GM19328 (cell line): ENCODE results near the gene KRT222.

Source experiments
- ATAC-seq: cut with Tn5 transposase; IDR thresholded peaks from one replicate; pipeline ENCODE4 v1.9.1; 2021; ENCODE audit warnings: mild to moderate bottlenecking, moderate library complexity; ENCODE audit not compliant: unreplicated experiment

KRT222 gene

DNA sequence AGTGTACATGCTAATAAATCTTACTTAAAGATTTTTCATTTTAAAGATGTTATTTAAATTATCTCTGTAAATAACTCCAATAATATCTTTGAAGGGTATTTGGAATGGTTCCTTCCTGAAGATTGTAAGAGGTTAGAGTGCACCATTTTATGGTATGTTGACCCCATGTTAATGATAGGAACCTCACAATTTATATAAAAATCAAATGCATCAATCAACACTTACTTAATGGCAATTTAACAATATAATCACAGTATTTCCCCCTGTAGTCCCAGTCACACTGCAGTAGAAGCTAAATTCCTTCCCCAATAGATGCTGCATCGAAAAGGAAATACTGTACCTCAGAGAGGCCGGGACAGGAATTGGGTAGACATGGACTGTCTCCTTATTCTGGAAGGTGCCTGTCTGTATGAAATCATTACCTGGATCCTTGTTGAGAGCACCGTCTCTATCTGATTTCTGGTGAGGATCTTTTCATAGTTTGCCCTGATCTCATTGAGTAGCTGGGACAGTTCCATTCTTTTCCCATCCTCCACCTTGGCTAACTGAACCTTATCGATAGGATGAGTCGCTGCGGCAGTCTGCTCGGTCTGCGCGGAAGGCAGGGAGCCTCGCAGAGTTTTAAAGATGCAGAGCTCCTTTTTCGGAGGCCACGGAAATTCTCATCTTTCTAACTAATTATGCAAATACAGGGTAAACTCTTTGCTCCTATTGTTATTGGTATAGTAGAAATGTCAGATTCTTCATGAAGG, at the start of gene KRT222:
TSS of gene KRT222 (minus strand) at position 596 of the 752 bp plus-strand sequence. CDS start at position 518, 78 bp downstream.
- no peak for ATAC-seq

DNA sequence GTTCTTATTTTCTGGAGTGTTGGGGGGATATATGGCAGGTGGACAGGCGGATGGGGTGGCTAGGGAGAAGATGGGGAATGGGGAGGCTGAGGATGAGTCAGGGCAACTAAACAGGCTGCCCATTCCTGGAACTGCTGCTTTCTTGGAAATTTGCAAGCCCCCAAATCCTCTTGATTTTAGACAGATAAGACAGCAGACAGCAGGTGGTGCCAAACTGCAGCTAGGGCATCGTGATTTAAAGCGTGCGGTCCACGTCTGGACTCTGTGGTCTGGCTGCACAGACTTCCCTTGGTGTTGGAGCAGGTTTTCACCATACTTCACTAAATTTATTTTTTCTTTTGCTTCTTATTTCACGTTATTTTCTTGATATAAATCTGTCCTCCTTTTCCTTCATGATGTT, 49.5 kb upstream of the KRT222 start:
- no peak for ATAC-seq

DNA sequence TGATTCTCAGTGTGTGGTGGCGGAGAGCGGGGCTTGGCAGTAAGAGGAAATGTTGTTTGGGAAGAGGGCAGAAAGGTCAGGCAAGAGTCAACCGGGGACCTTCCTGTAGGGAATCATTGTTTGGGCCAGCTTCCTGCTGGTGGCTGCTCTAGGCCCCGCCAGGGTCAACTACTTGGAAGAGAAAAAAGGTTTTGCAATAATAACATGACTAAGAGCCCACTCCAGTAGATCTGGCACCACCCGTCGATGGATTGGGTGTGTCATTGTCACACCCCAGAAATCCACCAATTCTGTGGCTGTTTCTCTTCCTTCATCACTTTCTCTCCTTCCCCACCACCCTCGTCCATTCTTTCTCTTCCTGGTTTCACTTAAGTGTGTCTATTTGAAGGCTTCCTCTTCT, 42.8 kb upstream of the KRT222 start:
- ATAC-seq = no peak

DNA sequence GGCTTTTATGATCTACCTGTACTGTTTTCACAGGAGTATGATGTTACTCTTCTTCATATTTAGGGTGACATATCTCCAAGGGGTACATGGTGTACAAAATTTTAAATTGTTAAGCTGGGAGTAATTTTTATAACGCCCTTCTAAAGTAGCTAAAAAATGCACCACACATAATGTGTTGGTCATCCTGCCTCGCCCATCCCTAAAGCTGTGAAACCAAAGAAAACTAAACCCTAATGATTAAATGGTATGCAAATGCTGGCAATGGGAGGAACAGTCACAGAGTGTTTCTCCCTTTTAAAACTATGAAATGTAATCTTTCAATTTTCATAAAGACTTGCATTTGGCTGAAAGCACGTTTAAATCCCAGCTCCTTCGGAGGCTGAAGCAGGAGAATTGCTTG, 40.6 kb upstream of the KRT222 start:
- no peak for ATAC-seq

DNA sequence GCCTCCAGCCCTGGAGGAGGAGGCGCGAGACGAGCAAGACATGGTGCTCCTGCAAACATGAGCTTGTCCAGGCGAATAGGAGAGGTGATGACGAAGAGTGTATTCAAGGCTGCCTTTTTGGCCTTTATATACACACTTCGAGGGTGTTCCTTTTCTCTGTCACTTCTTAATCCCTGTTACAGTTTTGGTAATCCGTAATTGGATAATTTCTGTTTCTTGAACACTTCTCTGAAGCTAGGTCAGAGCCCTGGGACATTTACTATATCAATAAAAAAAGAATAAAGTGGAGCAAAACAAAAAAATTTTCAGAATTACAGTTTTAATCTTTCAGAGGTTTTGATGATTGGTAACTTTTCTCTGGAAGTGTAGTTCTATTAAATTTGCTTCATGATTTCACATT, 38.7 kb upstream of the KRT222 start, which contains the start of gene KRT24:
TSS of gene KRT24 (minus strand) at position 101 of the 400 bp plus-strand sequence. CDS start at position 42, 59 bp downstream.
- ATAC-seq = no peak

DNA sequence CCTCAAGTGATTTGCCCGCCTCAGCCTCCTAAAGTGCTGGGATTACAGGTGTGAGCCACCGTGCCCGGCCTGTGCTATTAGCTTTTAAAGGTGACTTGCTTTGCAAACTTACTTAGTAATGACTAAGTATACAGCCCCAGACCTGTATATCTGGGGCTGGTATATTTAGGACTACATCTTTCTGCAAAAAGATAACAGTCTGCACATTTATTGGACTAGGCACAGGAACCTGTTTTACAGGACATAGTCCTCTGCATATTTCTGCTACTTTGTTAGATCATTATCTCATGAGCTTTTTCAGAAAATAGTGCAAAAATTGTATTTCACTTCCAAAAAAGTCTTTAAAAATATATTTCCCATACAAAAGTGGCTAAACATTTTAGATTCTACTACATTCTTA, 37.3 kb upstream of the KRT222 start:
- ATAC-seq = no peak

DNA sequence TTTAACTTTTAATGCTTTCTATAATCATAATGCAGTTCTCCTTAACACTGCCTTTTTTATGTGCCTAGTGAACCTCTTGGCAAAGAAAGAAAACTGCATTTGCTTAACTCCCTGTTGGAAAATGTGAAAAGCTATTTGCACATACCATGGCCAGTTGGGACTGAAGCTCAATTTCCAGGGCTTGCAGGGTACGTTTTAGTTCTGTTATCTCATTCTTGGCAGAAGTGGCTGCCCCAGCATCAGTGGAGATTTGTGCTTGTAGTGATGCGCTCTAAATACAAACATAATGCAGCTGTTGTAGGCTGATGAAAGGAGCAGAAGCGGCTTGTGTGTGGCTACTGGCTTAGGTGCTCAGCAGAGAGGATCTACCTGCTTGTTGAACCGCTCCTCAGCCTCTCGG, 34.9 kb upstream of the KRT222 start:
- no peak for ATAC-seq

DNA sequence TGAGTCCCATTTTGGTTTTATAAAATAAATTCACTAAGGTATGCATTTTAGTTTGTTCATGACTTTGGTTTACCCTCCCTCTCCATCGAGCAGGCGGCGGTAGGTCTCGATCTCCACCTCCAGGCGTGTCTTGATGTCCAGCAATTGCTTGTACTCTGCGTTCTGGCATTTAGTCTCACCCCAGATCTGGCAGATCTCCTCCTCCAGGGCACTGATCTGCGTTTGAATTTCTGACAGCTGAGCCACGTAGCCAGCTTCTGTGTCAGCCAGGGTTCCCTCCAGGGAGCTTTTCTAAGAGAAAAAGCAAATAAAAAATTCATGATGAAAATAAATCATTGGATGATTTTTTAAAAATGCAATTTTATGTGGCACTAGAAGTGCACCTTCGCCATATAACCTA, 34.4 kb upstream of the KRT222 start:
- no peak for ATAC-seq

DNA sequence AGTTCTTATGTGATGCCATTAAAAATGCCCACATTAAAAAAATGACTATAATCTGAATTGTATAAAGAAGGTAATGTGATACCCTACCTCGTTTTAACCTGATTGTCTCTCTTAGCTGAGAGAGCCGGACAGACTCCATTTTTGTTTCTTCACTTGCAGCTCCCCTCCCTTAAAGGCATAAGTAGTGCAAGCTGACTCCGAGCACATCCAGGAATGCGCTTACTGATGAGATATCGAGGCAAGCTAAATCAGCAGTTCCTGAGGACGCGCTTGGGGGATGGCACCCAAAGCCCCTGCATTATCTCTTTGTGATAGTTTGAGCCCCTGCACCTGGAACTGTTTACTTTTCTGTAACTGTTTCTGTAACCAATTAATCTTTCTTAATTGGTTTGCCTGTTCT, 32.3 kb upstream of the KRT222 start:
- no peak for ATAC-seq

DNA sequence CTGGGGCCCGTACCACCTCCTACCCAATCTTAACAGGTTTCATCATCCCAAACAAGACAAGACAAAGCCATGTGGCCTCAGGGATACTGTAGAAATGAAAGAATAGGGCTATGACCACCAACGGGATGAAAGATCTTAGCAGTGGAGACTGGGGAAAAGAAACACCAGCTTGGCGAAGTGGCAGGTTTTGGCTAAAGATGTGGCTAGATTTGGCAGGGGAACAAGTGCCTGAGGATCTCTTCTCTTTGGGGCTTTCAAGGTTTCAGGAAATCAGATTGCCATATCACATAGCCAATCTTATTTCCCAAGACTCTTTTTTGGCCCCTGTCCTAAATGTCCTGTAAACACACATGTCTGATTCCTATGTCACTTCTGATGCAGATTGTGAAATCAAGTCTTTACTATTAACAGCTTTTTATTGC, 31.7 kb upstream of the KRT222 start:
- ATAC-seq = no peak

DNA sequence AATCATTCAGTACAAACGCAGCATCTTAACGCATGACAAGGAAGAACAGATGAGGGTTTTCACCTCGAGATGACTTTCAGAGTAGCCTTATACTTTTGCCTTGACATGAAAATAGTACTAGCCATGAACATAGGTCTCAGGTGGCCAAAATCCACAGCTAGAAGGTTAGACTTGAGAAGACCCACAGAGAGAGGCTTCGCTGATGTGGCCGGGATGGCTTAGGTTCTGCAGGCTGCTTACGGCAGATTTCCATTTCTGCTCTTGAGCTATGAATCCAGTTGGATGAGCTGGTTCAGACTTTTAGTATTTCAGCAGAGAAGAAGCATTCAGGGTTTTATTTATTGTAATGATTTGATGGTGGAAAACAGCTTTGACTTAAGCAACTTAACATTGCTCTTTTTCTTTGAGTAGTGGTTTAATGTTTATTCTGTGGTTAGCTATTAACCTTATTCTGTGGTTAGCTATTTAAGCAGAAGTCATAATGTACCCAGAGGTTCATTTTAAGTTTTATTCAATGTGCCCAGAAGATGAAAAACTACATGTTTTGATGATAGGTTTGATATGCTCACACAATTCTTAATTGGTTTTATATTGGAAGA, 31.0 kb upstream of the KRT222 start:
- no peak for ATAC-seq

DNA sequence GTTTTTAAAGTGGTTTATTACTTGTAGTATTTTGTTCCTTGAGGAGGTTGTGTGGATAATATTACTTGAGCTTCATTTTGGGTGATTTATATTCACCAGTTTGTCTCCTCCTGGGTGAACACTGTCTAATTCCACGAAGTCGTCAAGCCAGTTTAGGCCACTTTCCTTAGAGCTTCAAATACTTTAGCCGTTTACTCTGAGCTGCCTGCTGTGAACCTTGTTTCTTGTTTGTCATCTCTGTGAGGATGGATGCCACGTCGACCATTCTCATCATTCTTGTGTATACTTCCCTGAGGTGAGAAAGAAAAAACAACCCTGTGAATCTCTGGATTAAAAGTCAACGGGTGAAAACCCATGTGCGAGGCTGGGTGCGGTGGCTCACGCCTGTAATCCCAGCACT, 29.6 kb upstream of the KRT222 start:
- no peak for ATAC-seq

DNA sequence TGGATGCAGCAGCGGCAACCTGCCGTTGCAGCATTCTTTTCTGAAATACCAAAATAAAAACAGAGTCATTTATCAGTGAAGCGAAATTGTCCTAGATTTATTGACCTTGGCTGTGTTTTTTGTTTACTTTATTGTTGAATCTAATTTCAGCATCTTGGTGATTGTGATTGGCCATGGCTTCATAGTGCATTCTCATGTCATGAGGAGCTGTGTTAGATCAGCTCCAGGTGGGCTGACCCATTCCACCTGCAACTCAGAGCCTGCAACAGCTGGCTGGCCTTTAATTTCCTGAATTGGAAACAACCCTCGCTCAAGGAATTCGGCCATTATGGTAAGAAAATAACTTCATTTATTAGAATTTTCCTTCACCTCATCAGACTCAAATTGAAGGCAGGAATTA, 22.1 kb upstream of the KRT222 start:
- no peak for ATAC-seq

DNA sequence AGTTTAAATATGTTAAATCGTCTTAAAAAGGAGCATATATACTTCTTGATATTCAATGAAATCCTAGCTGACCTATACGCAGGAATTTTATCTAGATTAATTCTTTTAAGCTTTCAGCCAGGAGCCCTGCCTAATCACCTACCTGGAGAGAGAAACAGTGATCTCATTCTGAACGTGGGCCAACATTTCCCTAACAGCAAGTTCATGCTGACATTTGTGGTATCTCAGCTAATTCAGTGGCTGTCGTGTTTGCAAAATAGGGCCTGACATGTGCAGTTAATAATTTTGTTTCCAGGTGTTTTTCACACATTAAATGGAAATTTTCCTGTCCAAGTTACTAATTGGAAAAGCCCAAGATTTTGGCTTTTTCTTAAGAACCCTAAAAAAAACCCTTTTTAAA, 21.2 kb upstream of the KRT222 start:
- ATAC-seq = no peak

DNA sequence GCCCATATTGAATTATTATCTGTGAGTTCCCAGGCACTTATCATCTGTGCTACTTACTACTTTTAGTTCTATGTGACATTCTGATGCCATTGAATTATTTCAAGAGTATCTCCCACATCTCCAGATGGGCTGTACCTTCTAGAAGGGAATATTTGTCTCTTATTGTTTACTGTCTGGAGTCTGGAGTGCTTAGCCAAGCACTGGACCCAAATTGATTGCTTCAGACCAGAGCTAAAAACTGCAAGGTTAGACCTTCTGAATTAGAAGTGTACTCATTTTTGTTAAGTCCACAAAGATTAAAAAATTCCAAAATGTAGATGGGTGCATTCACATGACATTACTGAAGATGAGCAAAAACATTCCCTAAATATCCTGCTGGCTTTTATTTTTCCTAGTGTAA, 16.0 kb upstream of the KRT222 start:
- no peak for ATAC-seq

DNA sequence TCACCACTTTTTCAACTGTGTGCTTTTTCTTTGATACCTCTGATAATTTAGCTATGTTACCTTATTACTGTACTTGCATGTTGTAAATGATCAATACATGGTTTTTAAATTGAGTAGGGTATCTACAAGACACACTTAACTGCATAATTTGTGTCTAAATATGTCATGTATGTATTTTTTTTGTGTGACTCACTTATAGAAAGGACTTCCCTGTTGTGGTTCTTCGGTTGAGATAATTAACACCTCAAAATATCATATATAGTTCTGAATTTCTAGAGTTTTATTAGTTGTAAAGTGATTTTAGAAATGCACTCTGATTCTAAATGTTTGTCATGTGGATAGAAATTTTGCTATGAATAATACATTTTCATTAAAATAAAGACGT, 14.5 kb upstream of the KRT222 start:
- no peak for ATAC-seq

DNA sequence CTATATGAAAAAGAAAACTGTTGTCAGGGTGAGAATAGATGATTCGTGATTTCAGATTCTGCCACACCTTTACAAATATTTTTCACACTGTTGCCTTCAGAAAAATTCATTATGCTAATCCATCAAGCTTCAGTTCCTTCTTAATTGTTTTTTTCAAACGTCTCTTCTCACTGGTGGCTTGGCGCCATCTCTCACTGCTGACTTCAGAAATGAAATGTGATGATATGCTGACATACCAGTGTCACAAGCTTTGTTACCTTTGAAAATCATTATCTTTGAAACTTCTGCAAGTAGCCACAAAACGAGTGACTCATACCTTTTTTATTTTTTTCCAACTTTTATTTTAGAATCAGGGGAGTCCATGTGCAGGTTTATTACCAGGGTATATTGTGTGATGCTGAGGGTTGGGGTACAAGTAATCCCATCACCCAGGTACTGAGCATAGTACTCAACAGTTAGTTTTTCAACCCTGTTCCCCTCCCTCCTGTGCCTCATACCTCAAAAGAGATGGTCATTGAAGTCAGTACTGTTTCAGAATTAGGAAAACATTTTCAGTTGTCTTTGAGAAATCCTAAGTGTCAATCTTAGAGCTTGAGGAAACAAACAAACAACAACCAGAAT, 14.0 kb upstream of the KRT222 start:
- no peak for ATAC-seq

DNA sequence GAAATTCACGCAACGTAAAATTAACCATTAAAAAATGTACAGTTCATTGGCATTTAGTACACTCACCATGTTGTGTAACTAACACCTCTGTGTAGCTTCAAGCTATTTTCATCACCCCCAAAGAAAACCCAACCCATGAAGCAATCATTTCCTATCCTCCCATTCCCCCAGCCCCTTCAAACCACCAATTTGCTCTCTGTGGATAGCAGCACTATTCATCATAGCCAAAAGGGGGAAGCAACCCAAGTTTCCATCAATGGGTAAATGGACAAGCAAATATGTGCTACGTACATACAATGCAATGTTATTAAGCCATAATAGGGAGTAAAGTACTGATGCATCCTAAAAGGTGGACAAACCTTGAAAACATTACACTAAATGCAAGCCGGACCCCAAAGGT, 10.9 kb upstream of the KRT222 start:
- no peak for ATAC-seq

DNA sequence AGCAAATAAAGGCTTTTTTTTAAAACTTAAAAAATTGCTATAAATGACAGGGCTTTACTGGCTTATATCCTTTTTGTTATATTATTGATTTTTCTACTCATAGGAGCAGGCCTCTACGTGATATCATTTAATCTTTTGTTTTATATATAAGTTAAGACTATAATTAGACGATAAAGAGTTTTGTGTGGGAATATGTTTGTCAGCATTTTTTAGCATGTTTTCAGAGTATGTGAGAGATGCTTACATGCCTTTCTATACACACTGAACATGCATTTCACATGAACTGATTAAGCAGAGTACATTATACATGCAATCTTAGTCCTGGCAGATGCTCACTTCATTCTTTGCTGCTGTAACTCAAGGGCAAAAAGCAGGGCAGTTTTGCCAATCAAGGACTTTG, 7.7 kb upstream of the KRT222 start:
- no peak for ATAC-seq

DNA sequence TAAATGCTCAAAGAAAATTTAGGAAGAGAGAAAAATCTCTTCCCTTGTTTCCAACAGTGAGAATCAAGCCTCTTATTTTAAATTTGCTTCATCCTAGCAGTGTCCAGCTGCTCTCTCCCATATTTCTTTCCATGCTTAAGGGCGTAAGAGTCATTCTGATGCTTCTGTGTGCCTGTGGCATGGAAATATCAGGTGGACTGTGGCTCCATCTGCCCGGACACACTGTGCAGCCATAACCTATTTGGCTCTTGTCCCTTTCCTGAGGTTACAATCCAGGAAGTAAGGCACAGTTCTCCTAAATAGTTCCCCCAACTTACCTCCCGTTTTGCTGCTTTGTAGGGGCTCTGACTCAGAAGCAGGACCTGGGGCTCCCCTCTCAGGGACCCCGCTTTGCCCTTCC, 6.3 kb upstream of the KRT222 start:
- no peak for ATAC-seq

DNA sequence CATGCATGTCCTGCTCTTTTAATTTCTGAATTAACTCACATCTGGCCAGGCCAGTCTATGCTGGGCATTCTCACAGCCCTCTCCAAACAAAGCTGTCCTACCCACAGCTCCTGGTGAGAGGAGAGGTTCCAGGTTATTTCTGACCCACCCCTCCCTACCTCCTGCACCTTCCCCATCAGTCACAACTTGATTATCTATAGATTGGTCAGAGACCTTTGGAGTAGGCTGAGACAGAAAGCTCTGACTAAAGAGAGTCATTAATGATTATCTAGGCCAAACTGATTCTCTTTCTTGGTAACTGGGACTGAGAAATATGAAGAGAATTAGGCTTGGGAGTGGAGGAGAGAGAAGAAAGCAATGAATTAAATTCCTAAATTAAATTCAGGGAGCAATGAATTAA, 1.4 kb upstream of the KRT222 start:
- ATAC-seq = no peak

DNA sequence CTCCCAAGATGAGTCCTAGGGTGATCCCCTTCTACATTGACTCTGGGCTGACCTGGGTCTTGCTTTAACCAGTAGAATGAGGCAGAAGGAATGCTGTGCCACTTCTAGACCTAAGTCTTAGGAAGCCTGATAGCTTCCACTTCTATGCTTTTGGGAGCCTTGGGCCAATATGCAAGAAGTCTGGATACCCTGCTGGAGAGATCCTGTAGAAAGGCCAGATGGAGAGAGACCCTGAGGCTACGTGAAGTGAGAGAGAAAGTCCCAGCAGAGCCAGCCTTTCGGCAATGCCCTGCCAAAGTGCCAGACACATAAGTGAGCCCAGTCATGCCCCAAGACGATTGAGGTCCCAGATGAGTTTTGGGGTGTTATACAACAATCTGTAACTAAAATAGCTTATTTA, 1.7 kb downstream of the KRT222 start:
- no peak for ATAC-seq
